GM19438 (cell line): ENCODE results near the gene METTL24.

ENCODE experiments used
- ATAC-seq: cut with Tn5 transposase; IDR thresholded peaks from one replicate; pipeline ENCODE4 v1.9.1; 2021; ENCODE audit warnings: low read depth; ENCODE audit not compliant: unreplicated experiment

Gene METTL24

GRCh38 chr6:110338820-110339470 is 19.2 kb downstream of the METTL24 start:
- ATAC-seq, result no peak

GRCh38 chr6:110337486-110337885 is 20.7 kb downstream of the METTL24 start:
- no peak for ATAC-seq

GRCh38 chr6:110334423-110335180 is 23.5 kb downstream of the METTL24 start:
- ATAC-seq, result no peak

GRCh38 chr6:110332281-110332680 is 25.9 kb downstream of the METTL24 start:
- ATAC-seq, result no peak

GRCh38 chr6:110331816-110332215 is 26.3 kb downstream of the METTL24 start:
- no peak for ATAC-seq

- no peak for ATAC-seq
Measured at GRCh38 chr6:110331390-110331789, 26.8 kb downstream of the METTL24 start.

- ATAC-seq, result no peak
Measured at GRCh38 chr6:110329714-110330436, 28.3 kb downstream of the METTL24 start.

- ATAC-seq, result no peak
Measured at GRCh38 chr6:110329348-110329713, 28.8 kb downstream of the METTL24 start.

- no peak for ATAC-seq
Measured at GRCh38 chr6:110328259-110328658, 29.9 kb downstream of the METTL24 start.

- no peak for ATAC-seq
Measured at GRCh38 chr6:110327391-110327790, 30.8 kb downstream of the METTL24 start.

GRCh38 chr6:110326609-110327008 is 31.5 kb downstream of the METTL24 start:
- ATAC-seq, result no peak

- ATAC-seq, result no peak
Measured at GRCh38 chr6:110326057-110326456, 32.1 kb downstream of the METTL24 start.

- no peak for ATAC-seq
Measured at GRCh38 chr6:110325197-110325596, 33.0 kb downstream of the METTL24 start.

- no peak for ATAC-seq
Measured at GRCh38 chr6:110324548-110324947, 33.6 kb downstream of the METTL24 start.

GRCh38 chr6:110323258-110323657 is 34.9 kb downstream of the METTL24 start:
- ATAC-seq, result no peak

- no peak for ATAC-seq
Measured at GRCh38 chr6:110322874-110323242, 35.3 kb downstream of the METTL24 start.

GRCh38 chr6:110322151-110322873 is 35.8 kb downstream of the METTL24 start:
- no peak for ATAC-seq

GRCh38 chr6:110320307-110320706 is 37.8 kb downstream of the METTL24 start:
- no peak for ATAC-seq

GRCh38 chr6:110319843-110320242 is 38.3 kb downstream of the METTL24 start:
- ATAC-seq, result no peak

- no peak for ATAC-seq
Measured at GRCh38 chr6:110319381-110319780, 38.8 kb downstream of the METTL24 start.

- ATAC-seq, result no peak
Measured at GRCh38 chr6:110318971-110319370, 39.2 kb downstream of the METTL24 start.
